HepG2 (cell line): Measurements from ENCODE around the gene SERPIND1. TPM values are rescaled to one million over a fixed set of nuclear protein-coding genes. Genes with fewer than 3 reads are reported as not detected.

ENCODE experiments used
- ATF3 ChIP-seq: sonication (generic); formaldehyde crosslinking; IDR thresholded peaks from 2 replicates; pipeline ENCODE4 v1.4.0; 2020; ENCODE audit warnings: missing genetic modification reagents
- CHCHD3 ChIP-seq: sonication (generic); formaldehyde crosslinking; IDR thresholded peaks from 2 replicates; pipeline ENCODE4 v1.8.0; 2022; ENCODE audit warnings: mild to moderate bottlenecking, missing genetic modification reagents, moderate library complexity
- ELF3 ChIP-seq: IDR thresholded peaks from 2 replicates; pipeline ENCODE4 v1.6.1; 2016; ENCODE audit warnings: missing genetic modification reagents, missing compliant biosample characterization
- FOXP1 ChIP-seq, 2 experiments: fragments of 450-650 bp in 1 of 2; IDR thresholded peaks; 2 replicates each; pipeline ENCODE4 v1.6.1; 2017 to 2018; ENCODE audit warnings: antibody characterized with exemption in 1 of 2
- GPN1 ChIP-seq: sonication (generic); formaldehyde crosslinking; IDR thresholded peaks from 2 replicates; pipeline ENCODE4 v1.5.1; 2020; ENCODE audit warnings: missing genetic modification reagents, borderline replicate concordance
- HMG20A ChIP-seq: IDR thresholded peaks from 2 replicates; pipeline ENCODE4 v1.6.1; 2016; ENCODE audit warnings: borderline replicate concordance
- HNF1B ChIP-seq: sonication (generic); formaldehyde crosslinking; IDR thresholded peaks from 2 replicates; pipeline ENCODE4 v1.5.1; 2020; ENCODE audit warnings: mild to moderate bottlenecking, moderate library complexity, missing genetic modification reagents
- JUNB ChIP-seq: sonication (generic); formaldehyde crosslinking; IDR thresholded peaks from 2 replicates; pipeline ENCODE4 v1.8.0; 2022; ENCODE audit warnings: missing genetic modification reagents, mild to moderate bottlenecking, borderline replicate concordance
- KAT8 ChIP-seq: IDR thresholded peaks from 2 replicates; pipeline ENCODE4 v1.6.1; 2016; ENCODE audit warnings: missing genetic modification reagents, missing compliant biosample characterization
- NR2F1 ChIP-seq, 2 experiments: fragments of 450-650 bp in 1 of 2; formaldehyde crosslinking in 1 of 2; IDR thresholded peaks; 2 replicates each; pipeline versions ENCODE4 v1.5.0 to v1.6.1; 2016 to 2020; ENCODE audit warnings: mild to moderate bottlenecking in 1 of 2, missing compliant biosample characterization in 1 of 2, missing genetic modification reagents in 1 of 2, moderate library complexity in 1 of 2
- PRPF4 ChIP-seq: fragments of 200-400 bp; formaldehyde crosslinking; IDR thresholded peaks from 2 replicates; pipeline ENCODE4 v1.6.1; 2016; ENCODE audit warnings: low read length, low read depth; ENCODE audit not compliant: poor library complexity, severe bottlenecking
- RAD21 ChIP-seq: fragments of 450-650 bp; formaldehyde crosslinking; IDR thresholded peaks from 2 replicates; pipeline ENCODE4 v1.5.0; 2020; ENCODE audit warnings: mild to moderate bottlenecking
- RARA ChIP-seq: IDR thresholded peaks from 2 replicates; pipeline ENCODE4 v1.6.1; 2016; ENCODE audit warnings: missing genetic modification reagents, missing compliant biosample characterization
- RFX5 ChIP-seq: IDR thresholded peaks from 2 replicates; pipeline ENCODE4 v1.6.1; 2011; ENCODE audit warnings: low read depth, low read length, improper control_type of control experiment
- RXRB ChIP-seq: IDR thresholded peaks from 2 replicates; pipeline ENCODE4 v1.6.1; 2016; ENCODE audit warnings: borderline replicate concordance, missing genetic modification reagents, missing compliant biosample characterization
- TERF1 ChIP-seq: sonication (generic); formaldehyde crosslinking; IDR thresholded peaks from 2 replicates; pipeline ENCODE4 v1.8.0; 2022; ENCODE audit warnings: mild to moderate bottlenecking, missing genetic modification reagents, moderate library complexity
- TFE3 ChIP-seq: IDR thresholded peaks from 2 replicates; pipeline ENCODE4 v1.6.1; 2016
- THAP7 ChIP-seq: sonication (generic); formaldehyde crosslinking; IDR thresholded peaks from 2 replicates; pipeline ENCODE4 v1.8.1; 2023; ENCODE audit warnings: mild to moderate bottlenecking, missing genetic modification reagents
- ZBTB4 ChIP-seq: sonication (generic); formaldehyde crosslinking; IDR thresholded peaks from 2 replicates; pipeline ENCODE4 v1.4.0; 2020; ENCODE audit warnings: missing genetic modification reagents, mild to moderate bottlenecking, borderline replicate concordance
- ZNF496 ChIP-seq: sonication (generic); formaldehyde crosslinking; IDR thresholded peaks from 2 replicates; pipeline ENCODE4 v1.8.1; 2023; ENCODE audit warnings: mild to moderate bottlenecking, moderate library complexity, missing genetic modification reagents; ENCODE audit not compliant: insufficient replicate concordance
- polyA plus RNA-seq, 8 experiments: library from polyadenylated mRNA; depleted of rRNA in 3 of 8; stranded (reverse) in 7 of 8; unstranded in 1 of 8; fragments of >200 nt; fragmentation: Illumina TruSeq in 4 of 8; extraction: Trizol in 4 of 8; gene quantifications; 2 replicates each; pipeline versions ENCODE4 v1.2.1 to v1.2.3, GENCODE V29; 2011 to 2016; ENCODE audit warnings: low read depth in 4 of 8, missing spikeins in 1 of 8, mixed read lengths in 1 of 8; ENCODE audit not compliant: insufficient read depth in 1 of 8
- total RNA-seq, 5 experiments: library from RNA; depleted of rRNA; stranded (reverse); fragments of >200 nt; fragmentation: Illumina TruSeq; extraction: Trizol; gene quantifications; 2 replicates each; pipeline ENCODE4 v1.2.3, GENCODE V29; 2016; ENCODE audit warnings: low read depth in 1 of 5

Gene SERPIND1
- total and polyA plus RNA-seq, 2 of the 13 experiments (the other 11 are each of a cell fraction or from before 2014, with no cell fraction given) = 111 to 350 TPM

GRCh38 chr22:20773793-20774212 is at the start of gene SERPIND1 (continued):
- TF ChIP-seq NR2F1 (CRISPR knock-in tag; IDR thresholded peaks at IDR 0.05) = peak in 1 of 2 experiments; percentile 66; a peak in 1 of 4 replicates
- TF ChIP-seq RAD21 = 0 out of 2 replicates have a peak, but pooled peaks have one; percentile 9
- TF ChIP-seq ZBTB4 (CRISPR knock-in tag) = no peak
- TF ChIP-seq THAP7 (CRISPR knock-in tag) = no peak
- no peak for TF ChIP-seq TERF1 (CRISPR knock-in tag)
- TF ChIP-seq TFE3 (CRISPR knock-in tag) = peak; percentile 52; the same call in 1 of the 2 replicates
- TF ChIP-seq ZNF496 (CRISPR knock-in tag) = no peak
- no peak for TF ChIP-seq PRPF4
- TF ChIP-seq RXRB (CRISPR knock-in tag) = peak; percentile 85
- no peak for TF ChIP-seq CHCHD3 (CRISPR knock-in tag)
- no peak; the same call in 1 of the 2 replicates for TF ChIP-seq ELF3 (CRISPR knock-in tag)
- no peak for TF ChIP-seq GPN1 (CRISPR knock-in tag)
- peak; percentile 65; the same call in 1 of the 2 replicates for TF ChIP-seq KAT8
- TF ChIP-seq HNF1B (CRISPR knock-in tag) = 0 out of 2 replicates have a peak, but pooled peaks have one; percentile 60
- TF ChIP-seq ATF3 (CRISPR knock-in tag) = peak; percentile 70
- TF ChIP-seq RARA = peak; percentile 76
- peak; percentile 63; the same call in 1 of the 2 replicates for TF ChIP-seq RFX5
- TF ChIP-seq FOXP1 (IDR thresholded peaks at IDR 0.05) = peak; percentile 61; the same call in 1 of the 2 replicates
- TF ChIP-seq FOXP1 (CRISPR knock-in tag; IDR thresholded peaks at IDR 0.05) = peak; percentile 86
- no peak for TF ChIP-seq JUNB (CRISPR knock-in tag)
- TF ChIP-seq HMG20A = peak; percentile 78
